Effector memory CD4-positive, alpha-beta T cell (primary cell): Measurements from ENCODE around the gene ANKEF1.

Source experiments
- DNase-seq, 3 donors: peaks; one replicate each; pipeline ENCODE4 v3.0.0-alpha.2; 2020
- H3K27ac ChIP-seq: 2 replicates; pipeline ENCODE4 v1.7.0; 2013; ENCODE audit warnings: mild to moderate bottlenecking, low read length, moderate library complexity; ENCODE audit not compliant: insufficient read depth, poor library complexity, severe bottlenecking
- H3K27me3 ChIP-seq: replicated peaks from 2 replicates; pipeline ENCODE4 v1.7.0; 2013; ENCODE audit warnings: mild to moderate bottlenecking, low read length; ENCODE audit not compliant: insufficient read depth, control insufficient read depth, poor library complexity, severe bottlenecking
- H3K36me3 ChIP-seq: 2 replicates; pipeline ENCODE4 v1.7.0; 2013; ENCODE audit warnings: mild to moderate bottlenecking, low read length, moderate library complexity; ENCODE audit not compliant: control insufficient read depth, insufficient read depth
- H3K4me1 ChIP-seq: 2 replicates; pipeline ENCODE4 v1.7.0; 2013; ENCODE audit warnings: low read length, mild to moderate bottlenecking; ENCODE audit not compliant: control insufficient read depth, insufficient read depth, poor library complexity, severe bottlenecking
- H3K4me3 ChIP-seq: 2 replicates; pipeline ENCODE4 v1.7.0; 2013; ENCODE audit warnings: low read length, low read depth, mild to moderate bottlenecking; ENCODE audit not compliant: insufficient read depth, poor library complexity, severe bottlenecking
- H3K9me3 ChIP-seq: 2 replicates; pipeline ENCODE4 v1.7.0; 2013; ENCODE audit warnings: mild to moderate bottlenecking, low read length, moderate library complexity; ENCODE audit not compliant: control insufficient read depth

ANKEF1 gene

GRCh38 chr20:10059006-10059405, 24.2 kb downstream of the ANKEF1 start:
- no peak overlapping the region for H3K27ac ChIP-seq
- no peaks in the 10 kb centered on the region for H3K9me3 ChIP-seq
- no peak overlapping the region for H3K4me3 ChIP-seq
- H3K4me1 ChIP-seq: no peaks in the 10 kb centered on the region
- no peak for DNase-seq
- H3K36me3 ChIP-seq: peaks cover 13% of the 10 kb centered on the region
- no peaks in the 10 kb centered on the region for H3K27me3 ChIP-seq

DNA sequence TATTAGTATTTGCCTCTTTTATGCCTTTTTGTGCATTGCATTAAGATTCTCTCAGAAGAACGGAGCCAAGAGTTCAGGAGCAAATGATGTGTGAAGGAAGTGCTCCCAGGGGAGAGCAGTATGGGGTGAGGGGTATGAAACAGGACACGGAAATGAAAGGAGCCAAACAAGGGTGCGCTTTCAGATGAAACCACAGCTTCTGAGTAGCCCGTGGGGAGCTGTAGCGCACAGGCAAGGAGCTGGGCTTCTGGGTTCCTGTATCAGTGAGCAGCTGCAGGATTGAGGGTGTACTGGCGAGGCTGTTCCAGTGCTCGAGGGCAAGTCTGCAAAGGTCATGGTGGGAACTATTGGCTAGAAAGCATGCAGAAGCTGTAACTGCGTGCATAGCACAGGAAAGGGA, 25.4 kb downstream of the ANKEF1 start:
- no peak overlapping the region for H3K27ac ChIP-seq
- H3K27me3 ChIP-seq: no peaks in the 10 kb centered on the region
- no peaks in the 10 kb centered on the region for H3K4me1 ChIP-seq
- peaks cover 5% of the 10 kb centered on the region for H3K36me3 ChIP-seq
- H3K9me3 ChIP-seq: no peaks in the 10 kb centered on the region
- no peak overlapping the region for H3K4me3 ChIP-seq
- DNase-seq: no peak

GRCh38 chr20:10061641-10062040, 26.9 kb downstream of the ANKEF1 start:
- Histone ChIP-seq H3K9me3 (no peaks in the 10 kb centered on the region), H3K4me3 (no peak overlapping the region), H3K27me3 (no peaks in the 10 kb centered on the region), H3K36me3 (no peaks in the 10 kb centered on the region), H3K27ac (no peak overlapping the region), H3K4me1 (no peaks in the 10 kb centered on the region)
- no peak for DNase-seq

DNA sequence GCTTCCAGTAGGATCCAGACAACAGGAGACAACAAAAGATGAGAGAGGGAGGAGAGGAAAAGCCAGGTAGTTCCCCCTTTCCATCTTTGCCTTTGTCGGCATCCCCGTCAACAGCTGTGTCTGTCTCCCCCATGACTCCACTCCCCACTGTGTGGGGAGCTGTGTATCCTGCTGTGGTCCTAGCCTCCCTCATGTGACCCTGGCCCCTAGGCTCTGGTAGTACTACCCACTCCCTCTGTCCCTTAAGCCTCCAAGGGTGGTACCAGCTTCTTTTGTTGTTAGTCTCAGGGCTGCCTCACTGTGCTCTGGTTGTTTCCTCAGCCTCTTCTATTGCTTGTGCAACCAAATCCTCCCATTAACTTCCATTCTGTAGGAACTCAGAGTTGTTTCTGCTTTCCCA, 28.7 kb downstream of the ANKEF1 start:
- no peak for DNase-seq
- no peaks in the 10 kb centered on the region for H3K36me3 ChIP-seq
- no peaks in the 10 kb centered on the region for H3K27me3 ChIP-seq
- H3K4me3 ChIP-seq: no peak overlapping the region
- no peaks in the 10 kb centered on the region for H3K9me3 ChIP-seq
- H3K27ac ChIP-seq: no peak overlapping the region
- H3K4me1 ChIP-seq: no peaks in the 10 kb centered on the region

DNA sequence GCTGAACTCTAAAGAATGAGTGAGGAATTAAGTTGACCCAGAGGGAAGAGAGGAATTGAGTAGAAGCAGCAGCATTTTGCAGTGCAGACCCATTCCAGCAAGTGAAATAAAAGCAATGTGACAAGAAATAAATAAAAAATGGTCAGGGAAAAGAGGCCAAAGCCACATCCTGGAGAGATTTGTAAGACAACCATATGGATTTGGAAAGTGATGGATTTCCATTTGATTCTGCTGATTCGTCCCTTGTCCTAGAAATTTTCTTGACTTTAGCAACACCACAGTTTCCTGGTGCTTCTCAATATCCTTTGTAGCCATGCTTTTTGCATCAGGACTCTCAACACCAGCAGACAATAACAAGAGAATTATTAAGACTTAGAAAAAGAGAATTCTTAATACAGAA, 29.8 kb downstream of the ANKEF1 start:
- H3K36me3 ChIP-seq: no peaks in the 10 kb centered on the region
- no peak overlapping the region for H3K27ac ChIP-seq
- no peak for DNase-seq

GRCh38 chr20:10065154-10065833, 30.5 kb downstream of the ANKEF1 start:
- no peak for DNase-seq
- Histone ChIP-seq H3K27me3 (no peaks in the 10 kb centered on the region), H3K4me3 (no peak overlapping the region), H3K27ac (no peak overlapping the region), H3K36me3 (no peaks in the 10 kb centered on the region), H3K9me3 (no peaks in the 10 kb centered on the region), H3K4me1 (no peaks in the 10 kb centered on the region)

More for the DNA sequence above, 29.8 kb downstream of the ANKEF1 start:
- Histone ChIP-seq H3K4me3 (no peak overlapping the region), H3K9me3 (no peaks in the 10 kb centered on the region), H3K4me1 (no peaks in the 10 kb centered on the region), H3K27me3 (no peaks in the 10 kb centered on the region)

- Histone ChIP-seq H3K9me3 (no peaks in the 10 kb centered on the region), H3K27ac (no peak overlapping the region), H3K4me1 (no peaks in the 10 kb centered on the region), H3K4me3 (no peak overlapping the region), H3K36me3 (no peaks in the 10 kb centered on the region), H3K27me3 (no peaks in the 10 kb centered on the region)
- no peak for DNase-seq
Observed at GRCh38 chr20:10067321-10067720, 32.5 kb downstream of the ANKEF1 start.

DNA sequence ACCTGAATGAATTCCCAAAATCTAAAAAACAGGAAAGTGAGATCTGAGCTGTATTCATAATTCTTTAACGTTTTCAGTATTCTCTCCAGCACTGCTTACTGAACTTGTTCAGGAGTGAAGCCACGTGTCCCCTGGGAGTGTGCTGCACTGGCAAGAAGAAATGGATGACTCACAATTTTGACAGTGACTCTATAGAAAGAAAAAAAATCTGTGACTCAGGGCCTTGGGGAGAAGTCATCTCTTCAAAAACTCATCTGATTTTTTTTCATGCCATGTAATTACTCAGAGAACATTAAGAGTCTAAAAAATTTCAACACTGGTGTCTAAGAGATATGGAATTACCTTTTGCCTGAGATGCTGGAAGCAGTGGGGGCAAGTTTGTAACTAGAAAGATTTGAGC, 39.7 kb downstream of the ANKEF1 start:
- Histone ChIP-seq H3K9me3 (no peaks in the 10 kb centered on the region), H3K27me3 (no peaks in the 10 kb centered on the region), H3K36me3 (no peaks in the 10 kb centered on the region), H3K4me1 (no peaks in the 10 kb centered on the region), H3K4me3 (no peak overlapping the region), H3K27ac (no peak overlapping the region)
- no peak for DNase-seq

GRCh38 chr20:10075606-10076005, 40.8 kb downstream of the ANKEF1 start:
- Histone ChIP-seq H3K4me3 (no peak overlapping the region), H3K27ac (no peak overlapping the region), H3K36me3 (no peaks in the 10 kb centered on the region), H3K27me3 (no peaks in the 10 kb centered on the region), H3K9me3 (no peaks in the 10 kb centered on the region), H3K4me1 (no peaks in the 10 kb centered on the region)
- DNase-seq: no peak

DNA sequence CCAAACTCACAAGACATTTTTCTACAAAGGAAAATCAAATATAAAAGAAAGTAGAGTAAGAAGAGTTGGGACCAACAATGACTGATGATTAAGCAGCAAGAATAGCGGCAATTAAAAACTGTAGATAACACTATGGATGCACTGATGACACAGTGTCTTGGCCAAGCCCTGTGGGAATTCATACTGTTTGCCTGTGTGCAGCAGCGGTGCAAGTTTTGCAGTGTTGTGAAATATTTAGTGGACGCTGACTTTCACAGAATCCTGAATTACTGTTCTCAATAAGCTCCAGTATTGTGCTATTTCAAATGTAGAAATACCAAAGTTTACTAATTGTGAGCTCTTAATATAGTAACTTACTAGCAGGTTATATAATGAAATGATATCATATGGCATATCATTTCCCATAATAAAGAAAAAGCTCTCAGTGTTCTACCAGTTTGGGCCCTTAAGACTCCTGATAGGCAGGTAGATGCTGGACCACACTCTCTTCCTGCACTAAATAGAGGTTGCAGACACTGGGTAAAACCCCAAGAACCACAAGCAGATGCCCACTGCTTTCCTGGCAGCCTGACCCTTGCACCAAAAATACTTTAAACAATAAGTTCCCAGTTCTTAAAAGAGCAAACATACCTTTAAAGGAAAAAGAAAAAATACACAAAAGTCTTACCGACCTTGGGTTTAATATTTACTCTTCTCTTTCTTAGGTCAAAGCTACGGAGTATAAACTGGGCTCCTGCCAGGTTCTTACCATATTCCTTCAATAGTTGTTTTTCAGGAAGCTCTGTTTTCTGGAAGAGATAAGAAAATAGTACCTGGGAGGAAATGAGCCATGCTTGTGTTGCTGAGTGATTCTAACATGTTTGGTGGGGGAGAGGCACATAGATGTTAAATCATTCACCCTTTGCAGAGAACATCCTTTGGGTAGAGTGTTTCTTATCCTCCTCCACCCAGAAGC, 41.6 kb downstream of the ANKEF1 start:
- Histone ChIP-seq H3K27ac (no peak overlapping the region), H3K9me3 (no peaks in the 10 kb centered on the region), H3K27me3 (no peaks in the 10 kb centered on the region), H3K4me3 (no peak overlapping the region), H3K4me1 (no peaks in the 10 kb centered on the region), H3K36me3 (no peaks in the 10 kb centered on the region)
- DNase-seq: no peak
